Mucosa of descending colon (tissue), 3 donors: ENCODE results near the gene GPR101. TPM values are rescaled to one million over a fixed set of nuclear protein-coding genes. Genes with fewer than 3 reads are reported as not detected.

ENCODE experiments used
- ATAC-seq: fragments of 200-7000 bp; cut with Tn5 transposase; one replicate; pipeline ENCODE4 v1.9.1; 2020; ENCODE audit warnings: mild to moderate bottlenecking, moderate library complexity
- DNase-seq, 3 donors: peaks; one replicate each; pipeline ENCODE4 v3.0.0-alpha.2; 2020
- H3K36me3 ChIP-seq: fragments of 200-600 bp; one replicate; pipeline ENCODE4 v1.8.0; 2021; ENCODE audit warnings: low read depth, mild to moderate bottlenecking
- H3K4me1 ChIP-seq: fragments of 200-600 bp; one replicate; pipeline ENCODE4 v1.8.0; 2021; ENCODE audit warnings: low read depth, mild to moderate bottlenecking
- H3K4me3 ChIP-seq: fragments of 200-600 bp; one replicate; pipeline ENCODE4 v1.8.0; 2021; ENCODE audit warnings: mild to moderate bottlenecking
- H3K9me3 ChIP-seq: fragments of 200-600 bp; one replicate; pipeline ENCODE4 v1.8.0; 2021; ENCODE audit warnings: mild to moderate bottlenecking
- intact Hi-C, 2 donors: fragments of 100-400 bp; cut with DNase I in 1 of 2; cut with micrococcal nuclease in 1 of 2; formaldehyde crosslinking; loops; one replicate each; pipeline versions ENCODE4 v1.11.0 to v1.11.1; 2022; cut with DNase I, micrococcal nuclease
- total RNA-seq, 3 donors: library from RNA; stranded (reverse); fragmentation: NEBNext Ultra II Directional in 2 of 3; extraction: Animal tissue kit (Norgen Biotek cat#: 25700) in 2 of 3; gene quantifications; one replicate each; pipeline versions ENCODE4 v1.2.1 to v1.2.4, GENCODE V29; 2021 to 2023
- TF ChIP-seq, protein P1 (sequence below): fragments of 200-600 bp; IDR thresholded peaks from one replicate; pipeline ENCODE4 v1.8.0; 2022; ENCODE audit warnings: antibody characterized with exemption, mild to moderate bottlenecking
- donor health status: DM: no; HTN: no; CAD: no; lungs with moderate emphysema.
- donor health status: DM: no; HTN: no; CAD: no.
- donor health status: DM: no; HTN: yes; CAD: no.

Gene GPR101
- total RNA-seq, 3 donors from 2014 or later: not detected

DNA sequence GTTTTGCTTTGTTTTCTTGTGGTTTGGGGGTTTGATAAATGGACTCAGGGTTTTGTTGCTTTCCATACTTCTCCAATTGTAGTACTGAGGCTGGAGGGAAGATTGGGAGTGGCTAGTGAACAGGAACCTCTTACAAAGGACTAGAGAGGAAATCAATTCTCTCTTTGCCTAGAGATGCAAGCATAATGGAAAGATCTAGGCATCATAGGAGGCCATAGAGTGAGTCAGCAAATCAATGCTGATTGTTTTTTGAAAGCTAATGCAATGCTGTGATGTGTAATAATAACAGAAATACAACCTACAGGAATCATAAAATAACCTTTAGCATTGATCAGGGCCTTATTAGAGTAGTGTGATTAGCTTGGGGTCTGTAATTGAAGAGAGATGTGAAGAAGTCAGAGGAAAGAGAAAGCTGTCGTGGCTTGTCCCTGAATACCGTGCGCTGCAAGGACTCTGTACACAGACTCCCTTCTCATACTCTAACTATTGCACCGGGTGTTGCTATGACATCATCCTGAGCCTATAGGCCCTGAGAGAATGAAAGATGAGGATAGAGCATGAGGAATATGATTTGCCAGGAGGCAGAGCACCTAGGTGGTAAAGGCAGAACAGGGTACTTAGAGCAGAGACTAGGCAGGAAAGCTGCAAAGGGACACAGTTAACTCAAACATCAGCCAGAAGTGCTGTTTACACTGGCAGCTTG, 29.3 kb upstream of the GPR101 start:
- TF ChIP-seq, protein P1, sequence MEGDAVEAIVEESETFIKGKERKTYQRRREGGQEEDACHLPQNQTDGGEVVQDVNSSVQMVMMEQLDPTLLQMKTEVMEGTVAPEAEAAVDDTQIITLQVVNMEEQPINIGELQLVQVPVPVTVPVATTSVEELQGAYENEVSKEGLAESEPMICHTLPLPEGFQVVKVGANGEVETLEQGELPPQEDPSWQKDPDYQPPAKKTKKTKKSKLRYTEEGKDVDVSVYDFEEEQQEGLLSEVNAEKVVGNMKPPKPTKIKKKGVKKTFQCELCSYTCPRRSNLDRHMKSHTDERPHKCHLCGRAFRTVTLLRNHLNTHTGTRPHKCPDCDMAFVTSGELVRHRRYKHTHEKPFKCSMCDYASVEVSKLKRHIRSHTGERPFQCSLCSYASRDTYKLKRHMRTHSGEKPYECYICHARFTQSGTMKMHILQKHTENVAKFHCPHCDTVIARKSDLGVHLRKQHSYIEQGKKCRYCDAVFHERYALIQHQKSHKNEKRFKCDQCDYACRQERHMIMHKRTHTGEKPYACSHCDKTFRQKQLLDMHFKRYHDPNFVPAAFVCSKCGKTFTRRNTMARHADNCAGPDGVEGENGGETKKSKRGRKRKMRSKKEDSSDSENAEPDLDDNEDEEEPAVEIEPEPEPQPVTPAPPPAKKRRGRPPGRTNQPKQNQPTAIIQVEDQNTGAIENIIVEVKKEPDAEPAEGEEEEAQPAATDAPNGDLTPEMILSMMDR: no peak
- ATAC-seq: no peak
- H3K4me3 ChIP-seq: no peak overlapping the region
- no peaks in the 10 kb centered on the region for H3K36me3 ChIP-seq
- DNase-seq: no peak
- intact Hi-C loops: no loop called here
- no peaks in the 10 kb centered on the region for H3K4me1 ChIP-seq
- H3K9me3 ChIP-seq: no peaks in the 10 kb centered on the region

- intact Hi-C loops: no loop called here
- H3K36me3 ChIP-seq: no peaks in the 10 kb centered on the region
- H3K4me1 ChIP-seq: no peaks in the 10 kb centered on the region
- TF ChIP-seq, protein P1: no peak
- DNase-seq (no peak), ATAC-seq (no peak)
- no peaks in the 10 kb centered on the region for H3K9me3 ChIP-seq
- no peak overlapping the region for H3K4me3 ChIP-seq
Measured at GRCh38 chrX:137058339-137059127, 24.7 kb upstream of the GPR101 start.

GRCh38 chrX:137052643-137053235, 18.9 kb upstream of the GPR101 start:
- ATAC-seq (no peak), DNase-seq (peak in 1 of 3 donors; percentile 49)
- no peaks in the 10 kb centered on the region for H3K4me1 ChIP-seq
- H3K36me3 ChIP-seq: no peaks in the 10 kb centered on the region
- TF ChIP-seq, protein P1: no peak
- no peaks in the 10 kb centered on the region for H3K9me3 ChIP-seq
- intact Hi-C loops: no loop called here
- H3K4me3 ChIP-seq: no peak overlapping the region

- Histone ChIP-seq H3K36me3 (no peaks in the 10 kb centered on the region), H3K9me3 (no peaks in the 10 kb centered on the region), H3K4me3 (no peak overlapping the region), H3K4me1 (no peaks in the 10 kb centered on the region)
- TF ChIP-seq, protein P1: peak; percentile 64
- DNase-seq (peak; percentile 60 to 74 (median 65)), ATAC-seq (peak; percentile 92)
- intact Hi-C loops: no loop called here
Measured at GRCh38 chrX:137051978-137052642, 18.3 kb upstream of the GPR101 start.

- H3K36me3 ChIP-seq: no peaks in the 10 kb centered on the region
- no peak for ATAC-seq
- H3K4me1 ChIP-seq: no peaks in the 10 kb centered on the region
- no peak for DNase-seq
- TF ChIP-seq, protein P1: no peak
- intact Hi-C loops: no loop called here
- H3K9me3 ChIP-seq: no peaks in the 10 kb centered on the region
- no peak overlapping the region for H3K4me3 ChIP-seq
Measured at GRCh38 chrX:137044893-137045292, 11.1 kb upstream of the GPR101 start.
